Stimulated activated naive B cell treated with anti-CD40 and anti-IgM and Interleukin-4, amounts not matched to agents 10 μg/mL and 1 μg/mL and 100 μg/mL, for 72 hours (primary cell): ENCODE results near the gene CERKL.
A peak's percentile ranks its signal among the peaks of the same experiment; 100 is the strongest.

Source experiments
- ATAC-seq, 2 donors: fragments of 150-1000 bp; cut with Tn5 transposase; replicated peaks; 2 replicates each; pipeline ENCODE4 v1.10.0; 2021; ENCODE audit warnings: moderate library complexity in 1 of 2
- DNase-seq: peaks from one replicate; pipeline ENCODE4 v3.0.0; 2021
- H3K27ac Mint-ChIP-seq: one replicate; pipeline ENCODE4 v1.8.0; 2022; ENCODE audit warnings: mild to moderate bottlenecking, mixed read lengths
- H3K27me3 Mint-ChIP-seq, 2 donors: one replicate each; pipeline ENCODE4 v1.8.0; 2022; ENCODE audit warnings: mixed read lengths in 2 of 2
- H3K36me3 Mint-ChIP-seq, 2 donors: one replicate each; pipeline ENCODE4 v1.8.0; 2022; ENCODE audit warnings: mixed read lengths in 2 of 2, mild to moderate bottlenecking in 1 of 2
- H3K4me1 Mint-ChIP-seq, 2 donors: one replicate each; pipeline ENCODE4 v1.8.0; 2022; ENCODE audit warnings: mixed read lengths in 2 of 2, mild to moderate bottlenecking in 1 of 2
- H3K4me3 Mint-ChIP-seq, 2 donors: one replicate each; pipeline ENCODE4 v1.8.0; 2022; ENCODE audit warnings: mild to moderate bottlenecking in 2 of 2, mixed read lengths in 2 of 2, moderate library complexity in 1 of 2
- H3K9me3 Mint-ChIP-seq, 2 donors: one replicate each; pipeline ENCODE4 v1.8.0; 2022; ENCODE audit warnings: mixed read lengths in 2 of 2, mild to moderate bottlenecking in 1 of 2

CERKL gene

DNA sequence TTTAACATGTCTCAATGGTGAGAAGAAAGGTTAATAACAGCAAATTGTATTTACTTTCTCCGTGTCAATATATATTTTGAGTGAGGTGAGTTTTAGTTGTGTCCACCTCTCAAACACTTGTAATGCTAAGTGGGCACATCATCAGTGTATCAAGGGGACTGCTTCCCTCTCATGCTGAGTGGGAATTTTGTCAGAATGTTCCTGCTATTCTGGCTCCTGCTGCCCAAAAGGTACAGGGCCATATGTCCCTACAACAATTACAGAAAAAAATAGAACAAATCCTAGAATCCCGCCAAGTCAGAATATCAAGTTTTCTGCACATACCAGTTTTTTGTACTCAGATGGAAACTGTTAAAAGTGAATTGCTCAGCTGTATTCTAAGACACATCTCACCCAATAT lies 5.4 kb upstream of the CERKL start:
- ATAC-seq = no peak
- no peak overlapping the region for H3K4me3 Mint-ChIP-seq
- H3K27ac Mint-ChIP-seq = no peak overlapping the region
- peaks cover 6 to 7% of the 10 kb centered on the region in 2 donors for H3K9me3 Mint-ChIP-seq
- peaks cover 34 to 41% of the 10 kb centered on the region in 2 donors for H3K27me3 Mint-ChIP-seq
- H3K4me1 Mint-ChIP-seq = peaks cover 3 to 5% of the 10 kb centered on the region in 2 donors
- no peak for DNase-seq
- no peaks in the 10 kb centered on the region for H3K36me3 Mint-ChIP-seq

DNA sequence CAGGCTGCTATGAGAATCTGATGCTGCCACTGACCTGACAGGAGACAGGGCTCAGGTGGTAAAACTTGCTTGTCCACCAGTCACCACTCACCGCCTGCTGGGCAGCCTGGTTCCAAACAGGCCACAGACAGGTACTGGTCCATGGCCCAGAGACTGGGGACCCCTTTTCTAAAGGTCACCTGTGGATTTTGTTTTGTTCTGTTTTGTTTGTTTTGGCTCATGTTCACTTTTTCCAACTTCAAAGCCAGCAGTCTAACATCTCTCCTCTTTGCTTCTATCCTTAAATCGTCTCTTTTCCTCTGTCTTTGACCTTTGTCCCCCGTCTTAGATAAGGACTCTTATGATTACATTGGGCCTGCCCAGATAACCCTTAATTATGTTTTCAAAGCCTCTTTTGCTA lies 3.3 kb upstream of the CERKL start:
- no peak for ATAC-seq
- Mint-ChIP-seq H3K4me3 (no peak overlapping the region), H3K4me1 (peaks cover 10 to 15% of the 10 kb centered on the region in 2 donors), H3K9me3 (no peaks in the 10 kb centered on the region), H3K36me3 (no peaks in the 10 kb centered on the region), H3K27me3 (peaks cover 36% of the 10 kb centered on the region in 2 donors), H3K27ac (no peak overlapping the region)
- no peak for DNase-seq

DNA sequence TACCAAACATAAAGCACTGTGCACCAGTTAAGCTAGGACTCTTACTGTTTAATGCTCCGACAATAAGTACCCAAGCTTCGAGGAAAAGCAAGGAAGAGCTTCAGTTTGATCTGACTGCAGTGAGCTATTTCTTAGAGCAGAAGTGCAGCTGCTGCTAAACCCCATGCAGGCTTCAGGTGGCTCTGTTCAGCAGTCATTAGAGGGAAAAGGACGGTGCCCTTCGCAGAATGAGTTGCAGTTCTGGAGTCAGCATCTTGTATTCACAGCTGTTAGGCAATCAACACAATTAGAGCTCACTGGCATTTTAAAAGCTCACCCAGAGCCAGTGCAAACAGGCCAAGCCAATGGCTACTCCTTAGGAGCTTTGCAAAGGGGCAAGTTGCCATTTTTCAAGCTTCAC lies 1.5 kb upstream of the CERKL start:
- ATAC-seq = no peak
- H3K27ac Mint-ChIP-seq = no peak overlapping the region

DNA sequence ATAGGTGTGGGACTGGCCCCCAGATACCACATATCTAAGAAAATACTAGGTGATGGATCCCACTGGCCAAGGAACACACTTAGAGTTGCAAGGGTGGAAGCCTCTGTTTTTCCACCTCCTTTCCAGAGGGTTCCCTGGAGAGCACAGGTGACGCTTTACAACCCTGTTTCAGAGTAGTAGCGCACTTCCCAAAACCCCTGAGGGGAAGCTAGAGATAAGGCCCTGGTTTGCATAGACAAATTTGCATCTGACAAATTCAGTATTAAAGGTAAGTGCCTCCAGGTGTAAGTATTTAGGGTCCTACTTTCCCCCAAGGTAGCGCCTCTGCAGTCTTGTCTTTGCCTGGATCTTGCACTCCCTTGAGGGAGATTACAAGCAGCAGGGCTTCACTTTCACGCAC lies 474 bp upstream of the CERKL start:
- peak in 1 of 2 donors; percentile 10 for ATAC-seq
- Mint-ChIP-seq H3K27me3 (peaks cover 43 to 55% of the 10 kb centered on the region in 2 donors), H3K4me3 (peak overlapping the region; percentile 74 to 88), H3K27ac (peak overlapping the region; percentile 16), H3K4me1 (peaks cover 10 to 15% of the 10 kb centered on the region in 2 donors), H3K36me3 (no peaks in the 10 kb centered on the region), H3K9me3 (no peaks in the 10 kb centered on the region)
- no peak for DNase-seq

More for the DNA sequence above, 1.5 kb upstream of the CERKL start:
- Mint-ChIP-seq H3K36me3 (no peaks in the 10 kb centered on the region), H3K27me3 (peaks cover 38 to 48% of the 10 kb centered on the region in 2 donors), H3K9me3 (no peaks in the 10 kb centered on the region), H3K4me3 (no peak overlapping the region), H3K4me1 (peaks cover 10 to 15% of the 10 kb centered on the region in 2 donors)
- no peak for DNase-seq

DNA sequence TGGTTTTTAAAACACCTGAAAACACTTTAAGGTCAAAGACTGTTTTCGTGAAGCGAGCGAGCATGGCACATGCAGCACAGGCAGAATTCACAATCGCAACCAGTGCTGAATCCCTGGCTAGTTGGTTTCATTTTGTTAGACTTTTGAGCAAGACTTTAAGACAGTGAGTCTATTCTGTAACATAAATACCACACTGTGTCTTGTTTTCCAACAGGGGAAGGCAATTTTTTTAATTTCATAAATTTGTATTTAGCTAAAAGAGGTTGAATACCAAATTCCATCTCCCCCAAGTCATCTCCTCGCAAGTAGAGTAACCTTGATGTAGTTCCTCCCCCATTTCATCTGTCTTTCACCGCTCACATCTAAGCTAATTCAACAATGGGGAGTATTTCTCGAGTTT lies 1.4 kb downstream of the CERKL start:
- Mint-ChIP-seq H3K4me3 (no peak overlapping the region), H3K9me3 (no peaks in the 10 kb centered on the region), H3K4me1 (peaks cover 10 to 15% of the 10 kb centered on the region in 2 donors), H3K27ac (no peak overlapping the region), H3K27me3 (peaks cover 47 to 64% of the 10 kb centered on the region in 2 donors), H3K36me3 (no peaks in the 10 kb centered on the region)
- ATAC-seq = no peak
- DNase-seq = no peak

DNA sequence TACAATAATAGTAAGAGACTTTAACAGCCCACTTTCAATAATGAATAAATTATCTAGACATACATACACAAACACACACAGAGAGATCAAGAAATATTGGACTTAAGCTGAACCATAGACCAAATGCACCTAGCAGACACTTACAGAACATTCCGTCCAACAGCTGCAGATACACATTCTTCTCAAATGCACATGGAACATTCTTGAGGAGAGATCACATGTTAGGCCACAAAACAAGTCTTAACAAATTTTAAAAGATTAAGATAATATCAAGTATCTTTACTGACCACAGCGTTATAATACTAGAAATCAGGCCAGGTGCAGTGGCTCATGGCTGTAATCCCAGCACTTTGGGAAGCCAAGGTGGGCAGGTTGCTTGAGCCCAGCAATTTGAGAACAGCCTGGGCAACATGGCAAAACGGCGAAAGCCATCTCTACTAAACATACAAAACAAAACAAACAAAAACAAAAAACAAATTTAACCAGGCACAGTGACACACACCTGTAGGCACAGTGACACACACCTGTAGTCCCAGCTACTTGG lies 7.4 kb downstream of the CERKL start:
- H3K36me3 Mint-ChIP-seq = no peaks in the 10 kb centered on the region

DNA sequence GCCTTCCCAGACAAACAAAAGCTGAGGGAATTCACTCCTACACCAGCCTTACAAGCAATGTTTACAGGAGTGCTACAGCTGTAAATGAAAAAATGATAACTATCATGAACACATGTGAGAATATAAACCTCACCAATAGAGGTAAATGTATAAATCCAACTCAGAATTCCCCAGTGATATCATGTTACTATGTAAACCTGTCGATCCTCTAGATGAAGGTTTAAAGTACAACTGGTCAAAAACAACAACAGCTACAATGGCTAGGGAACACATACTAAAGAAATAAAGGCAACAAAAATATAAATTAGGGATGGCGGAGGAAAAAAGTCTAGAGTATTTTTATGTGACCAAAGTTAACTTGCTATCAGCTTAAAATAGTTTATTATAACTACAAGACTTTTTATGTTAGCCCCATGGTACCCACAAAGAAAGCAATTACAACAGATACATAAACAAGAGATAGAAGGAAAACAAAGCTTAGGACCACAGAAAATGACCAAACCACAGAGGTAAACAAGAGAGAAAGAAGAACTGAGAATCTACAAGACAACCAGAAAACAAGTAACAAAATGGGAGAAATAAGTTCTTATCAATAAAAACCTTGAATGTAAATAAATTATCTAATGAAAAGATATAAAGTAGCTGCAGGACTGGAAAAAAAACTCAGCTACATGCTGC lies 8.3 kb downstream of the CERKL start:
- H3K9me3 Mint-ChIP-seq = no peaks in the 10 kb centered on the region
- H3K27ac Mint-ChIP-seq = no peak overlapping the region
- no peaks in the 10 kb centered on the region for H3K36me3 Mint-ChIP-seq
- DNase-seq (no peak), ATAC-seq (no peak)
- H3K4me3 Mint-ChIP-seq = no peak overlapping the region
- H3K27me3 Mint-ChIP-seq = peaks cover 49 to 65% of the 10 kb centered on the region in 2 donors
- no peaks in the 10 kb centered on the region for H3K4me1 Mint-ChIP-seq

More for the DNA sequence above, 7.4 kb downstream of the CERKL start:
- no peaks in the 10 kb centered on the region for H3K9me3 Mint-ChIP-seq
- no peak overlapping the region for H3K4me3 Mint-ChIP-seq
- no peak overlapping the region for H3K27ac Mint-ChIP-seq
- no peak for DNase-seq
- ATAC-seq = no peak
- no peaks in the 10 kb centered on the region for H3K4me1 Mint-ChIP-seq
- H3K27me3 Mint-ChIP-seq = peaks cover 49 to 64% of the 10 kb centered on the region in 2 donors

DNA sequence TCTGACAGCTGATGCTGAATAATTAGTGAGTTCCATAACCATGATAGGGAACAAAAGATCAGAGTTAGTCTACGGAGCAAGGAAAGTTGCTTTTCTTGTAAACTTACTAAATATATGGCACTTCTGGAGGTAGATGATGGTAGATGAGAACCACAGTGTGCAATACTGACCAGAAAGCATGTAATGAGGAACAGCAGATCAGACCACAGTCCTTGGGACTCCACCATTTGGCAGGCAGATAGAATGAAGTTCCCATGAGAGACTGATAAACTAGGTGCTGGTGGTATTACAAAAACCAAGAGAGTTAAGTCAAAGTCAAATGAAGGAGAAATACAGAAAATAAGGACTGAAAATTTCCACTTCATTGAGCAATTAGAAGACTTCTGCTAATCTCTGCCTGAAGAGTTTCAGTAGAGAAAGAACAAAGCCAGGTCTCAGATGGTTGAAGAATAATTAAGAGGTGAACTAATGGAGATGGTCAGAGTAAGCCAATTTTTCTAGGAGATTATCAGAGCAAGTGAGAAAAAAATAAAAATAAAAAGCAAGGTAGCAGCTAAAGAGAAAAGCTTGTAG lies 10.4 kb downstream of the CERKL start:
- no peaks in the 10 kb centered on the region for H3K9me3 Mint-ChIP-seq
- no peak for ATAC-seq
- no peak overlapping the region for H3K27ac Mint-ChIP-seq
- no peak for DNase-seq
- H3K27me3 Mint-ChIP-seq = peaks cover 33 to 52% of the 10 kb centered on the region in 2 donors
- H3K4me3 Mint-ChIP-seq = no peak overlapping the region
- no peaks in the 10 kb centered on the region for H3K4me1 Mint-ChIP-seq
- no peaks in the 10 kb centered on the region for H3K36me3 Mint-ChIP-seq

DNA sequence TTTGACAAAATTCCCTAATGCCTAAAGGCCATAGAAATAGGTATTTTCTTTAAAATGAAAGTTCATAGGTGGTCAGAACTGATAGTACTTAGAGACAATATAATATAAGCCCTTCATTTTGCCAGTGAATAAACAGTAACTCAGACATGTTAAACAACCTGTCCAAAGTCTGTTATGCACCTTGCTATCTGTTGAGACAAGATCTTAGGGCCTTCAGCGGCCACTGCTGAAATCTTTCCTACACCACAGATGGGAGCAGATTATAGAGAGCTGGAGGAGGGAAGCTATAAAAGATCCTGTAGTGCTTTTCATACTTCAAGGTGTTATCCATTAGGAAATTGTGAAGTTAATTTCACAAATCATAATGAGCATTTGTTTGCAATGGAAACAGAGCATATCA lies 13.8 kb downstream of the CERKL start:
- no peaks in the 10 kb centered on the region for H3K9me3 Mint-ChIP-seq
- H3K4me1 Mint-ChIP-seq = no peaks in the 10 kb centered on the region
- DNase-seq (no peak), ATAC-seq (no peak)
- no peaks in the 10 kb centered on the region for H3K36me3 Mint-ChIP-seq
- H3K27ac Mint-ChIP-seq = no peak overlapping the region
- H3K27me3 Mint-ChIP-seq = peaks cover 22 to 40% of the 10 kb centered on the region in 2 donors
- no peak overlapping the region for H3K4me3 Mint-ChIP-seq

DNA sequence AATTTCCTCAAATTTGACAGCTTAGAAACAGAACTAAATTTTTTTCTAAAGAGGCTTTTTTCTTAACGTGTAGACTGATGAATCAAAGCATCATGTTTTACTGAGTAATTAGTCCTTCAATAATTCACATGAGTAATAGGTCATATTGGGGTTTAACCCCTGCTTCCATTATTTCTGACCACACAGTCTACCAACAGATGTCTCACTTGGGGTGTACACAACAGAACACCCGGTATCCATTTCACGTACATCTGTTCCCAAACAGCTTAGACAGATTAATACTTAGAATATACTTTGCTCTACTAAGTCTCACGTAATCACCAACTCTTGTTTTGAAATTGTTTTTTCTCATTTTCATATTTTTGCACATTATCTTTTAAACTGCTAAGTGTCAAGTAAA lies 14.8 kb downstream of the CERKL start:
- Mint-ChIP-seq H3K36me3 (no peaks in the 10 kb centered on the region), H3K4me1 (no peaks in the 10 kb centered on the region), H3K27ac (no peak overlapping the region), H3K27me3 (peaks cover 16 to 31% of the 10 kb centered on the region in 2 donors), H3K4me3 (no peak overlapping the region), H3K9me3 (no peaks in the 10 kb centered on the region)
- DNase-seq = no peak
- no peak for ATAC-seq

DNA sequence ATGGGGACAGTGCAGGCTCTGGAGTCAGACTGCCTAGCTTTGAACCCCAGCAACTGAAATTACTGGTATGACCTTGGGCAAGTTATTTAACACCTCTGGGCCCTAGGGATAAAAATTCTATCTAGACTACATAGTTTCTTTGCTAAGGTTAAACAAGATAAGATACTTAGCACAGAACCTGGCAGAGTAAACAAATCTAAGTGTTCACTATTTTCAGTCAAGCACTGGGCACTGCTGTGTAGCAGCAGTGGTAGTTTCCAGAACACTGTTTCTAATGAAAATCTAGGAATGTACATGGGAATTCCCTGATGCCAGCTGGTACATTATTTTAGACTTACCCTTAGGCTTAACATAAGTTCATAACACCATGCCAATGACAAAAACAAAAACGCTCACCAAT lies 17.2 kb downstream of the CERKL start:
- no peak for ATAC-seq
- Mint-ChIP-seq H3K4me1 (no peaks in the 10 kb centered on the region), H3K27me3 (peaks cover 8 to 10% of the 10 kb centered on the region in 2 donors), H3K27ac (no peak overlapping the region), H3K4me3 (no peak overlapping the region), H3K9me3 (no peaks in the 10 kb centered on the region), H3K36me3 (no peaks in the 10 kb centered on the region)
- DNase-seq = no peak

DNA sequence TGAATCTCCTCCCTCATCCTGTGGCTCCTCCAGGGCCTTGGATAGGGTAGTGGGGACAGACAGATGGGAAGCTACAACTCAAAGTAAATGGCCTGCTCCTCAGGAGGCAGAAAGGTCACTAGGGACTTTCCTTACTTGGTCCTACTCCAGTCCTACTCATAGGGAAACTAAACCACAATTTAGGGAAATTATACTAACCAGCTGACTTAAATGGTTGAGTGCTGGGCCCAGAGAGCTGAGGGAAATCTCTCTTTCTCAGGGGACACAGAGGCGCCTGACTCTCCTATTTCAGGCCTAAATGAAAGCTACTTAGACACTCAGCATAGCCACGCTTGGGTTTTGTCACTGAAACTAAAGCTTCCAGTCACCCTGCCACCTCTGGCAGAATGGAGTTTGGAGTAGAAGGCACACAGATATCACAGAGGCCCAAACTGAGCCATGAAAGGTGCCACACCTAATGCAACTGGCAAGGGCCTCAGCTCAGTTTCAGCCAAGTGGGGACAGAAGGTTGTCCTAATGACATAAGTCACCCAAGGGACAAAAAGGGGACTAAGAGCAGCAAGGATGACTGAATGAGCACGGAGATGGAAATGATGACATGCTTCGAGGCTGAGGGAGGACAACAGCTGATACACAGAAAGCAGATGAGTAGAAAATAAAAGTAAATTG lies 24.0 kb downstream of the CERKL start:
- peak overlapping the region in 1 of 2 donors; percentile 3 for H3K4me3 Mint-ChIP-seq
- peaks cover 5 to 14% of the 10 kb centered on the region in 2 donors for H3K4me1 Mint-ChIP-seq
- H3K36me3 Mint-ChIP-seq = no peaks in the 10 kb centered on the region
- peaks cover 0 to 9% of the 10 kb centered on the region in 2 donors for H3K27me3 Mint-ChIP-seq
- peak; percentile 16 for DNase-seq
- no peaks in the 10 kb centered on the region for H3K9me3 Mint-ChIP-seq
- peak overlapping the region; percentile 42 for H3K27ac Mint-ChIP-seq
- ATAC-seq = peak; percentile 72 to 91

DNA sequence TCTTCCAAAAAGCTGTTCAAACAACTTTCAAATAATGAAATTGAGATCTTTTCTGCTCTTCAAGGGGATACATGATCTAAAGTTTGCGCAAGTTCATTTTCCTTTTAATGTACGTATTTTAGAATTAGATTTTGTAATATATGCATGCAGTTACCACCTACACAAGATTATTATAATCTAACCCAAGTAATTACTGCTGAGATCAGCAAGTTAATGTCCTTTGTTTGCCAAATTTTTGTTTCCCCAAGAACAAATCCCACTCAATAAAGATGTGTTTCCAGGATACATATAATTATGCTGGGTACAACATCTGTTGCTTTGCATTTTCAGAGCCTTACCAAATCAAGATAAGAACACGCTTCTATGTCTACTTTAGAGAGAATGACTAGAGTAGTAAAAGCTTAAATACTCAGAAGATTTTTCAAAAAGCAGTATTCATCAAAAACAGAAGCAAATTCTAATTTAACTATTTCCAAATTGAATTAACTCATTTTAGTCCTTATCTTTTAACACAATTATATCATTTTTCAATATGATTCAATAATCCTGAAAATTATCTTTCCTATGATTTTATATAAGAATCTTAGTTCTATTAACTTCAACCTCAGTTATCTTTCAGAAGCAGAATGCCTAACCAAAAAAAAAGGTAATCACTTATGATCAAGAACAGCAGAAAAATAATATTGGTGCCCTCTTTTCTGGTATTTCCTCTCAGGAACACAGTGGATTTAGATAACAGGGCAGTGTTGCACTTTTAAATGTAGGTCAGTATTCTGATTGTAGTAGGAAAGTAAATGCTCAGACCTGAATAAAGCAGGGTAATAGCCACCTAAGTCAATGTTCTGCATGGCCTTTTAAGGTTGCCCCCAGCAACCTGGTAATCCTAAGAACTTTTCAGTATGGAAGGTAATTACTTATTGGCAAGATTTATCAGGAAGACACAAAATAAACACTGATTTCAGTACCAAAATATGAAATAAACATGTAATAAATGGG lies 28.0 kb downstream of the CERKL start:
- Mint-ChIP-seq H3K36me3 (no peaks in the 10 kb centered on the region), H3K9me3 (no peaks in the 10 kb centered on the region), H3K4me3 (no peak overlapping the region), H3K4me1 (peaks cover 5 to 14% of the 10 kb centered on the region in 2 donors), H3K27me3 (peaks cover 12 to 14% of the 10 kb centered on the region in 2 donors), H3K27ac (no peak overlapping the region)
- no peak for ATAC-seq
- no peak for DNase-seq

DNA sequence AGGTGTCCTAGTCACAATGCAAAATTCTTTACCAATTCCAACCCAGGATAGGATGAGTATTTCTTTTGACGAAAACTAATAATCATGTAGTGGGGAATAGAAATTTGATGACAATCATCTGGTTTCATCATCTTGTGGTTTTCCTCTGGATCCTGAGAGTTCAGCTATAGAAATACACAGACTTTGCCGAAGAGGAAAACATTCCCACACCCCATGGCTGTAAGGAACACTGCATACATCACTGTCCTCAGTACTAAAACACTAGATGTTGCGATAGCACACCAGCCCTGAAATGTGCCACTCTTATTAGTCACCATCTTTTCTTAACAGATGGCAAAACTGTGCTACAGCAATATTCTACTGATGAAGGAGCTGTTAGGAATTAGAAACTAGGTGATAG lies 29.4 kb downstream of the CERKL start:
- H3K9me3 Mint-ChIP-seq = no peaks in the 10 kb centered on the region
- no peak for ATAC-seq
- no peak overlapping the region for H3K27ac Mint-ChIP-seq
- H3K4me3 Mint-ChIP-seq = no peak overlapping the region
- DNase-seq = no peak
- H3K36me3 Mint-ChIP-seq = no peaks in the 10 kb centered on the region
- H3K4me1 Mint-ChIP-seq = peaks cover under 1 to 1% of the 10 kb centered on the region in 2 donors
- H3K27me3 Mint-ChIP-seq = peaks cover 12 to 14% of the 10 kb centered on the region in 2 donors
